Measurements from ENCODE around the gene ZNF24. TPM values are rescaled to one million over a fixed set of nuclear protein-coding genes. Genes with fewer than 3 reads are reported as not detected.

Gene ZNF24
- total and polyA plus RNA-seq, 7 experiments from 2014 or later = 55.6 to 98.1 (median 80.5) TPM

DNA sequence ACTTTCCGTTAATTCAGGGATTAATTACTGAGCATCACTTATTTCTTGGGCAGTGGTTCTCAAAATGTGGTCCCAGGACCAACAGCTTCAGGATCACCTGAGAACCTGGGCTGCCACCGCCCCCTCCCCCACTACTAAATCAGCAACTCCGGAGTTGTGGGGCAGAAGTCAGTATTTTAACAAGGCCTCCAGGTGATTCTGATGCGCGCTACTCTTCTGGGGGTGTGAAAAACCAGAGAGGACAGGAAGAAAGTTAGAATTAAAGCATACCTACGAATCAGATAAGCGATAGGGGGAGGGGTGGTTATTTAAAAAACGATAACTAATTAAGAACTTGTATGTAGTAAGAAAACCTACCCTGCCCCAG, 54.5 kb downstream of the ZNF24 start:
- ATAC-seq (peak; percentile 36), DNase-seq (no peak)
- Mint-ChIP-seq H3K9me3 (peaks cover 0 to 19% (median 1%) of the 10 kb centered on the region in 11 donors), H3K27me3 (no peaks in the 10 kb centered on the region), H3K27ac (peak overlapping the region; percentile 94 to 100 (median 98)), H3K36me3 (peaks cover 0 to 45% (median 25%) of the 10 kb centered on the region in 5 donors), H3K4me1 (peaks cover 29 to 82% (median 70%) of the 10 kb centered on the region in 7 donors), H3K4me3 (peak overlapping the region; percentile 97 to 99 (median 98))
- Histone ChIP-seq H3K36me3 (ENCODE audit: control insufficient read depth in 2 of 3, insufficient read depth in 3 of 3, low read length in 3 of 3) (peaks cover 0 to 4% (median 0%) of the 10 kb centered on the region in 3 experiments), H3K4me3 (ENCODE audit: low read length) (peak overlapping the region; percentile 90), H3K27me3 (ENCODE audit: control insufficient read depth in 2 of 2, insufficient read depth in 2 of 2, low read length in 2 of 2) (no peaks in the 10 kb centered on the region), H3K9me3 (ENCODE audit: control insufficient read depth in 2 of 3, low read length in 3 of 3) (no peaks in the 10 kb centered on the region), H3K4me1 (ENCODE audit: control insufficient read depth in 2 of 2, insufficient read depth in 2 of 2, low read length in 2 of 2) (peaks cover 16 to 18% of the 10 kb centered on the region in 2 donors), H3K27ac (ENCODE audit: low read depth, low read length) (peak overlapping the region; percentile 86)
- ChIA-PET CTCF (no interaction called here), POLR2A (interaction anchor here (0.7 to 3.3 kb wide), 11 partner anchors 11 to 311 kb away, joined by 3 to 32 read pairs (median 4); partner anchors contain the start of genes INO80C, ZNF24 and ZNF397)
- intact Hi-C loops (cut with micrococcal nuclease) = loop anchor here (1.0 to 5.0 kb wide), 17 partner anchors 22 to 1539 kb away; partner anchors contain the start of genes ELP2 (in 2 of the 2), INO80C (in 2 of the 2), MAPRE2 (in 2 of the 2) and RMP24 (in 2 of the 2)

DNA sequence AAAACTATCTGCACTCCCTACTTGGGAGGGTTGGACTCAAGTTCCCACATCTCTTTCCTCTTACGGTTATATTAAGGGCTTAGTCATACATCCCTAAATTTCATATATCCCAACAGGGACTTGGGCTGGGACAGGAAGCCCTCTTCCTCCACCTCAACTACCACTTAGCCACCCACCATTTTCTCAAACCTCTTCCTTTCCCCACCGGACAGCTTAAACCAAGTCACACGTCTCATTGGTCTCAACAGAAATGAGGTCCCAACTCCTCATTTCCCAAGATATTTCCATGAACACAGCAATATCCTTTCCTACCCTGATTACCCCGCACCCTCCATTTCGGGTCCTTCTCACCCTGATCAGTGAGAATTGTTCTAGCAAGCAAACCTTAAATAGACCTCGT, 54.9 kb downstream of the ZNF24 start:
- H3K4me1 Mint-ChIP-seq = peaks cover 29 to 78% (median 66%) of the 10 kb centered on the region in 7 donors
- DNase-seq = peak in 3 of 9 donors; percentile 5 to 10 (median 7)
- H3K9me3 Mint-ChIP-seq = peaks cover 0 to 19% (median 1%) of the 10 kb centered on the region in 11 donors

DNA sequence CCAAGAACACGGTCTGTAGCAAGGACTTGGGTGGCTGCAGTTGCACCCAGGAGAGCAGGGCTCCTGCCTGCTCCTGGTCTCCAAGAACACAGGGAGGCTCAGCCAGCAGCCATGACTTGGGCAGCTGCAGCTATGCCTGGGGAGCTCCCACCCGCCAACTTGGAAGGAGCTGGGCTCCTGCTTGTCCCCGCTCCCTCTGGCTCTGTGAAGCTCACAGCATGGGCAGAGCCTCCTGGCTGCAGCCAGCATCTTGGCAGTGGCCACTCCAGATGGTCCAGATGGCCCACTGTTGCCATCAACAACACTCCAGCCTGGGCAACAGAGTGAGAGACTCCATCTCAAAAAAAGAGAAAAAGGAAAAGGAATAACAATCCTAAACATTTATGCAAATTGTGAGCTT, 59.4 kb downstream of the ZNF24 start:
- Mint-ChIP-seq H3K4me1 (peaks cover 8 to 45% (median 27%) of the 10 kb centered on the region in 7 donors), H3K36me3 (peaks cover 0 to 58% (median 29%) of the 10 kb centered on the region in 5 donors), H3K27me3 (no peaks in the 10 kb centered on the region), H3K27ac (no peak overlapping the region), H3K4me3 (no peak overlapping the region), H3K9me3 (peaks cover 0 to 28% (median 0%) of the 10 kb centered on the region in 11 donors)
- H3K9me3 ChIP-seq (ENCODE audit: control insufficient read depth in 2 of 3, low read length in 3 of 3) = no peaks in the 10 kb centered on the region
- peaks cover 0 to 11% of the 10 kb centered on the region in 2 donors for H3K4me1 ChIP-seq (ENCODE audit: control insufficient read depth in 2 of 2, insufficient read depth in 2 of 2, low read length in 2 of 2)
- CTCF ChIA-PET = no interaction called here
- H3K4me3 ChIP-seq (ENCODE audit: low read length) = no peak overlapping the region
- peaks cover 0 to 20% (median 0%) of the 10 kb centered on the region in 3 experiments for H3K36me3 ChIP-seq (ENCODE audit: control insufficient read depth in 2 of 3, insufficient read depth in 3 of 3, low read length in 3 of 3)
- POLR2A ChIA-PET = interaction anchor here (2.1 kb wide), 1 partner anchor 17 kb away, joined by 7 read pairs; no protein-coding TSS in a partner anchor
- DNase-seq (no peak), ATAC-seq (no peak)
- intact Hi-C loops (cut with micrococcal nuclease) = no loop called here
- no peaks in the 10 kb centered on the region for H3K27me3 ChIP-seq (ENCODE audit: control insufficient read depth in 2 of 2, insufficient read depth in 2 of 2, low read length in 2 of 2)
- H3K27ac ChIP-seq (ENCODE audit: low read depth, low read length) = no peak overlapping the region

More for the DNA sequence above, 54.9 kb downstream of the ZNF24 start:
- H3K36me3 ChIP-seq (ENCODE audit: control insufficient read depth in 2 of 3, insufficient read depth in 3 of 3, low read length in 3 of 3) = peaks cover 0 to 4% (median 0%) of the 10 kb centered on the region in 3 experiments
- peaks cover 0 to 42% (median 21%) of the 10 kb centered on the region in 5 donors for H3K36me3 Mint-ChIP-seq
- no peak for ATAC-seq
- H3K4me3 ChIP-seq (ENCODE audit: low read length) = peak overlapping the region; percentile 90
- peak overlapping the region; percentile 94 to 100 (median 98) for H3K27ac Mint-ChIP-seq
- H3K9me3 ChIP-seq (ENCODE audit: control insufficient read depth in 2 of 3, low read length in 3 of 3) = no peaks in the 10 kb centered on the region
- no peaks in the 10 kb centered on the region for H3K27me3 ChIP-seq (ENCODE audit: control insufficient read depth in 2 of 2, insufficient read depth in 2 of 2, low read length in 2 of 2)
- peak overlapping the region; percentile 86 for H3K27ac ChIP-seq (ENCODE audit: low read depth, low read length)
- H3K4me1 ChIP-seq (ENCODE audit: control insufficient read depth in 2 of 2, insufficient read depth in 2 of 2, low read length in 2 of 2) = peaks cover 16 to 18% of the 10 kb centered on the region in 2 donors
- intact Hi-C loops (cut with micrococcal nuclease) = no loop called here
- no peaks in the 10 kb centered on the region for H3K27me3 Mint-ChIP-seq
- H3K4me3 Mint-ChIP-seq = peak overlapping the region; percentile 97 to 99 (median 98)
- CTCF ChIA-PET = no interaction called here
- POLR2A ChIA-PET = interaction anchor here (0.7 to 3.3 kb wide), 10 partner anchors 10 to 310 kb away, joined by 3 to 32 read pairs (median 4); partner anchors contain the start of genes INO80C, ZNF24 and ZNF397

DNA sequence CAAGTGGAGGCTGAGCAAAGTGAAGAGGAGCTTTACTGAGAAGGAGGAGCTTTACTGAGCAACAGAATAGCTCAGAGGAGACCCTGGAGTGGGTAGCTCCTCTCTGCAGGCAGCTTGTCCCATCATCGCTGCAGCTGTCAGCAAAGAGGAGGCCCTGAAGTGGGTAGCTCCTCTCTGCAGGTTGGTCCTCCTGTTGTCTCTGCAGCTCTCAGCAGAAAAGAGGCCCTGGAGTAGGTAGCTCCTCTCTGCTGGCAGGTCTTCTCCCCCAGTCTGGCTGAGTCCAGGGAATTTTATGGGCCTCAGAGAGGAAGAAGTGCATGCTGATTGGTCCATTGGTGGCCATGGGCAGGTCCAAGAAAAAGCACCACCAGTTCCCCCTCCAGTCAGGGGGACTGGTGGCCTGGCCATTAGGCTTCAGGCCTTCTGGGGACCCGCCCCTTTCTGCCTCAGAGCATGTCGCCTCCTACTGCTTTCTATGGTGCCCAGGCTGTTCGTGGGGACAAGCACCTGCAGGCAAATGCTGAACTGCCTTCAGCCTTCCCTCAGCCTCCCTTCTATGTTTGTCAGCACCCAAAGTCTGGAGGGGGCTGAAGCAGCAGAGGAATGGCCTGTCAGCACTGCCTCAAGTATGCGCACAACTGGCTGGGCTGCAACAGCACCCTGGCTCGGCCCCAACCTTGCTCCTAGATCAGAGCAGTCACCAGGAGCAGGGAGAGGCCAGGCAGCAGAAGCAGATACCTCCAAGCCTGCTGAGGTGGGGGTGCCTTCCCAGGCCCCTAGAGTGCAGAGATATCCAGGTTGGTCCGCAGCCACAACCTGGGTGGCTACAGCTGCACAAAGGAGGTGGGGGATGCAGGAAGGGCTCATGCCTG, 60.1 kb downstream of the ZNF24 start:
- CTCF ChIA-PET = interaction anchor here (0.5 kb wide), 1 partner anchor 139 kb away, joined by 3 read pairs; no protein-coding TSS in a partner anchor
- no peaks in the 10 kb centered on the region for H3K27me3 Mint-ChIP-seq
- Histone ChIP-seq H3K27me3 (ENCODE audit: control insufficient read depth in 2 of 2, insufficient read depth in 2 of 2, low read length in 2 of 2) (no peaks in the 10 kb centered on the region), H3K4me1 (ENCODE audit: control insufficient read depth in 2 of 2, insufficient read depth in 2 of 2, low read length in 2 of 2) (peaks cover 0 to 6% of the 10 kb centered on the region in 2 donors), H3K27ac (ENCODE audit: low read depth, low read length) (no peak overlapping the region), H3K4me3 (ENCODE audit: low read length) (no peak overlapping the region), H3K9me3 (ENCODE audit: control insufficient read depth in 2 of 3, low read length in 3 of 3) (no peaks in the 10 kb centered on the region), H3K36me3 (ENCODE audit: control insufficient read depth in 2 of 3, insufficient read depth in 3 of 3, low read length in 3 of 3) (peaks cover 0 to 20% (median 0%) of the 10 kb centered on the region in 3 experiments)
- ATAC-seq = no peak
- peaks cover 0 to 30% (median 2%) of the 10 kb centered on the region in 11 donors for H3K9me3 Mint-ChIP-seq
- no peak for DNase-seq
- POLR2A ChIA-PET = interaction anchor here (2.1 kb wide), 1 partner anchor 16 kb away, joined by 7 read pairs; no protein-coding TSS in a partner anchor
- H3K36me3 Mint-ChIP-seq = peaks cover 3 to 61% (median 32%) of the 10 kb centered on the region in 5 donors
- H3K27ac Mint-ChIP-seq = no peak overlapping the region
- H3K4me1 Mint-ChIP-seq = peaks cover 5 to 42% (median 23%) of the 10 kb centered on the region in 7 donors
- intact Hi-C loops (cut with micrococcal nuclease) = no loop called here
- H3K4me3 Mint-ChIP-seq = no peak overlapping the region

DNA sequence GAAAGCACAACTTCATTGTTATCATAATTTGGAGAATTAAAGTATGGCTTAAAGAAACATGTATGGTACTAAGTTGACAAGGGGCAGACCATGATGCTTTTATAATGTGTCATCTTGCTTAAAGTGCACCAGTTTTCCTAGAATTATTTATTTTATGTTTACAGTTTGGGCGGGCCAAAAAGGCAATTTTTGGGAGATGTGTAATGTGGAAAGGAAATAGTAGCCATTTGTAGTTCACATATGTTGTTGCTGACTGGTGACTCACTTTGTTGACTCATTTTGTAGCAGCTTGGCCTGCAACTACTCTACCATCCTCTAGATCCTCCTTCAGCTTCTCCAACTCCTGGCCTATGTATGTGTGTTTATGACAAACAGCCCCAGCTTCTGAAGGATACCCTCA, 61.9 kb downstream of the ZNF24 start:
- Mint-ChIP-seq H3K27ac (no peak overlapping the region), H3K36me3 (peaks cover 9 to 64% (median 39%) of the 10 kb centered on the region in 5 donors), H3K27me3 (no peaks in the 10 kb centered on the region), H3K4me1 (peaks cover 0 to 47% (median 26%) of the 10 kb centered on the region in 7 donors), H3K4me3 (no peak overlapping the region), H3K9me3 (peaks cover 0 to 34% (median 7%) of the 10 kb centered on the region in 11 donors)
- Histone ChIP-seq H3K27me3 (ENCODE audit: control insufficient read depth in 2 of 2, insufficient read depth in 2 of 2, low read length in 2 of 2) (no peaks in the 10 kb centered on the region), H3K4me3 (ENCODE audit: low read length) (no peak overlapping the region), H3K27ac (ENCODE audit: low read depth, low read length) (no peak overlapping the region), H3K4me1 (ENCODE audit: control insufficient read depth in 2 of 2, insufficient read depth in 2 of 2, low read length in 2 of 2) (no peaks in the 10 kb centered on the region), H3K36me3 (ENCODE audit: control insufficient read depth in 2 of 3, insufficient read depth in 3 of 3, low read length in 3 of 3) (peaks cover 0 to 20% (median 0%) of the 10 kb centered on the region in 3 experiments), H3K9me3 (ENCODE audit: control insufficient read depth in 2 of 3, low read length in 3 of 3) (no peaks in the 10 kb centered on the region)
- ATAC-seq (no peak), DNase-seq (no peak)
- ChIA-PET POLR2A (no interaction called here), CTCF (interaction anchor here (0.6 kb wide), 1 partner anchor 145 kb away, joined by 3 read pairs; no protein-coding TSS in a partner anchor)
- intact Hi-C loops (cut with micrococcal nuclease) = no loop called here

All from naive thymus-derived CD4-positive, alpha-beta T cell (primary cell).